Immature natural killer cell (primary cell): ENCODE data around the gene AGAP6. TPM values are rescaled to one million over a fixed set of nuclear protein-coding genes. Genes with fewer than 3 reads are reported as not detected.
"Not testable (repeated sequence)": the region's sequence is repeated elsewhere in the genome, so short reads cannot be mapped to it uniquely, and the experiment has no call there.

ENCODE experiments used
- DNase-seq, 3 donors: peaks; one replicate each; pipeline ENCODE4 v3.0.0; 2022; ENCODE audit warnings: mixed read lengths in 1 of 3
- H3K27ac Mint-ChIP-seq, 6 donors: one replicate each; pipeline ENCODE4 v1.8.0; 2020; ENCODE audit warnings: mixed read lengths in 6 of 6, mild to moderate bottlenecking in 5 of 6, inconsistent platforms in 4 of 6, moderate library complexity in 3 of 6
- H3K27me3 Mint-ChIP-seq, 3 donors: one replicate each; pipeline ENCODE4 v1.8.0; 2020 to 2021; ENCODE audit warnings: low read depth in 3 of 3, mild to moderate bottlenecking in 3 of 3, mixed read lengths in 3 of 3, moderate library complexity in 3 of 3, inconsistent platforms in 1 of 3
- H3K36me3 Mint-ChIP-seq, 3 donors: one replicate each; pipeline ENCODE4 v1.8.0; 2020; ENCODE audit warnings: mixed read lengths in 3 of 3, inconsistent platforms in 2 of 3, mild to moderate bottlenecking in 2 of 3
- H3K4me1 Mint-ChIP-seq, 2 donors: one replicate each; pipeline ENCODE4 v1.8.0; 2020; ENCODE audit warnings: inconsistent platforms in 2 of 2, mild to moderate bottlenecking in 2 of 2, mixed read lengths in 2 of 2, moderate library complexity in 1 of 2
- H3K4me3 Mint-ChIP-seq, 5 donors: one replicate each; pipeline ENCODE4 v1.8.0; 2020; ENCODE audit warnings: mild to moderate bottlenecking in 5 of 5, mixed read lengths in 5 of 5, inconsistent platforms in 3 of 5, moderate library complexity in 3 of 5
- H3K9me3 Mint-ChIP-seq, 6 donors: one replicate each; pipeline ENCODE4 v1.8.0; 2020; ENCODE audit warnings: mild to moderate bottlenecking in 6 of 6, mixed read lengths in 6 of 6, inconsistent platforms in 4 of 6, moderate library complexity in 3 of 6
- polyA plus RNA-seq, 3 donors: library from polyadenylated mRNA; unstranded; fragments of 300-500 nt; fragmentation: Illumina TruSeq; gene quantifications; one replicate each; pipeline ENCODE4 v1.2.3, GENCODE V29; 2021

AGAP6 gene
- 1 to 10 TPM in 1 of 3 donors, under 1 TPM in 2; 0.59 to 2.0 (median 0.63) TPM for polyA plus RNA-seq

DNA sequence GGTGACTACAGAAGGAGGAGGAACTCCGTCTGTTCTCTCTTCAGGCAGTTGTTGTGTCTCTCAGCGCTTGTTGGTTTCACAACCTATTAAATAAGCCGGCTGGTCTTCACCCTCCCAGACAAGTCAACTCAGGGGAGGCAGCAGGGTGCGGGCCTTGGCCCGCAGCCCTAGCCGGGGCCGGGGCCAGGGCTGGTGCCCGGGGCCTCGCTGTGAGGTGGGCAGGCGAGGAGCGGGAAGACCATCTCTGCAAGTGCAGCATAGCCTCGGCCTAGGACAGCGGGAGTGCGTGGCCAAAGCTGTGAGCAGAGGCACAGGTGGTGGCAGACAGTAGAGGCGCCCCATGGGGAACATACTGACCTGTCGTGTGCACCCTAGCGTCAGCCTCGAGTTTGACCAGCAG is at the start of gene AGAP6:
Gene AGAP6 (plus strand): TSS at position 31 of the 400 bp plus-strand sequence. CDS start 310 bp downstream, at position 341.
- H3K36me3 Mint-ChIP-seq, H3K27ac Mint-ChIP-seq, H3K27me3 Mint-ChIP-seq, DNase-seq, H3K9me3 Mint-ChIP-seq, H3K4me1 Mint-ChIP-seq, H3K4me3 Mint-ChIP-seq: not testable (repeated sequence)

DNA sequence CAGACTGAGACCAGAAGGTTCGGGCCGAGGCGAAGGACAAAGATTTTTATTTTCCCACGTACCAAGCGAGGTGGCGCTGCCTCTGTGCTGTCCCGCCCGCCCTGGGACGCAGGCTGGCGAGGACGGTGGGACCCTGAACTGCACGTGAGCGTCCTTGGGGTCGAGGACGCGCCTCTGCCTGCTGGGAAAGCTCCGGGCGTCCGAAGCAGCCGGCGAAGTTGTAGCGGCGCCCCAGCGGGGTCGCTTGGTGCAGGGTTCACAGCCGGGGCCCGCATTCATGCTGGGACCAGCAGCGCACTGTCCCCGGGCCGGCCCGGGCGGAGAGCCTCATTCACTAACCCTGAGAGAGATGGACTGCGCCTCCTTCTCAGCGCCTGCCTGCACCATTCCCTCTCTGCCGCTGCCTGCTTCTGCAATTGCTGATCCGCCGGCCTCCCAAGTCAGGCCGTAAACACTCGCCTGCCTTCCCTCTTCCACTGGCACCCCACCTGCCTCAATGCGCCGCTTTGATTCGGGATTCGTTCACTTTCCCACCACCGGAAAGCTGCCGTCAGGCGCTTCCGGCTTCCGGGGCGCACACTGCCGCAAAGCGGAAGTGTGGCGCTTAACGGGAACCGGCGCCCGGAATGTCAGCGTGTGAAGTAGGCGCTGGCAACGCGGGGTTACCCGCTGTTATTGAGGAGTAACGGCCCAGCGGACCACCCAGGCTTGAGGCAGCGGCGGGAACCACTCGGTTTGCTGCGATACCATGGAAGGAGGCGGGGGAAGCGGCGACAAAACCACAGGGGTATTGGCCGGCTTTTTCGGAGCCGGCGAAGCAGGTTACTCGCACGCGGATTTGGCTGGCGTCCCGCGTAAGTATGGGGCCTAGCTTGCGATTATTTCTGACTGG is 46.5 kb upstream of the AGAP6 start, which contains the start of the genes PARG and TIMM23B:
Gene PARG (minus strand): TSS at position 581 of the 892 bp plus-strand sequence. CDS start 302 bp downstream, at position 279.
Gene TIMM23B (plus strand): TSS at position 607 of the 892 bp plus-strand sequence. CDS start 142 bp downstream, at position 749.
- Mint-ChIP-seq H3K4me3 (peak within 1 kb of the TSS; percentile 99 to 100 (median 99)), H3K27ac (peak within 1 kb of the TSS; percentile 92 to 96 (median 94)), H3K4me1 (peaks cover 36 to 52% of the 10 kb centered on the region in 2 donors)
- not testable (repeated sequence) for H3K27me3 Mint-ChIP-seq, H3K36me3 Mint-ChIP-seq, H3K9me3 Mint-ChIP-seq
- peak; percentile 82 to 83 (median 82) for DNase-seq

DNA sequence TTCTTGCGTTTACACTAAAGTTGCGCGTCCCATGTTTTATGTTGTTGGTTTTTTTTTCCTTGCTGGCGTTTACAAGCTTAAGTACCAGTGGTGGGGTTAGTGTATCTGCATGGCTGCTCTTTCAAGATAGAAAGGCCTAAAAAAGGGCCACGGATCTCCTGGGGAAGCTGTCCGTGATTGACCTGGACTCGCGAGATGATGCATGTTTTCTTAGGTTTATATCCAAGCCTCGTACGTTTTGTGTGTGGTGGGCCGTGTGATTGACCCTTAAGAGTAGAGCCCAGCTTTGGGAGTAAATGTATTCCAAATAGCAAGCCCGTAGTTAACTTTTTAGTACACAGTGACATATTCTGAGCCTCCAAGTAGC is 45.9 kb upstream of the AGAP6 start:
- peak overlapping the region; percentile 92 to 96 (median 94) for H3K27ac Mint-ChIP-seq
- H3K27me3 Mint-ChIP-seq, H3K9me3 Mint-ChIP-seq, DNase-seq, H3K36me3 Mint-ChIP-seq: not testable (repeated sequence)
- H3K4me3 Mint-ChIP-seq, result peak overlapping the region; percentile 99 to 100 (median 99)
- peaks cover 36 to 51% of the 10 kb centered on the region in 2 donors for H3K4me1 Mint-ChIP-seq

GRCh38 chr10:49943607-49944006 is 44.6 kb upstream of the AGAP6 start:
- Mint-ChIP-seq H3K4me1 (peaks cover 36 to 51% of the 10 kb centered on the region in 2 donors), H3K27ac (peak overlapping the region in 3 of 6 donors; percentile 4 to 53 (median 29)), H3K4me3 (peak overlapping the region in 2 of 5 donors; percentile 51 to 60)
- H3K9me3 Mint-ChIP-seq, DNase-seq, H3K27me3 Mint-ChIP-seq, H3K36me3 Mint-ChIP-seq: not testable (repeated sequence)

- H3K4me1 Mint-ChIP-seq, result peaks cover 8 to 16% of the 10 kb centered on the region in 2 donors
- not testable (repeated sequence) for H3K27me3 Mint-ChIP-seq, DNase-seq, H3K4me3 Mint-ChIP-seq, H3K27ac Mint-ChIP-seq, H3K36me3 Mint-ChIP-seq, H3K9me3 Mint-ChIP-seq
Observed at GRCh38 chr10:49948142-49948541, 40.1 kb upstream of the AGAP6 start.

GRCh38 chr10:49948737-49949136 is 39.5 kb upstream of the AGAP6 start:
- not testable (repeated sequence) for H3K36me3 Mint-ChIP-seq, H3K27ac Mint-ChIP-seq, DNase-seq, H3K9me3 Mint-ChIP-seq, H3K27me3 Mint-ChIP-seq, H3K4me3 Mint-ChIP-seq
- peaks cover 4 to 10% of the 10 kb centered on the region in 2 donors for H3K4me1 Mint-ChIP-seq

DNA sequence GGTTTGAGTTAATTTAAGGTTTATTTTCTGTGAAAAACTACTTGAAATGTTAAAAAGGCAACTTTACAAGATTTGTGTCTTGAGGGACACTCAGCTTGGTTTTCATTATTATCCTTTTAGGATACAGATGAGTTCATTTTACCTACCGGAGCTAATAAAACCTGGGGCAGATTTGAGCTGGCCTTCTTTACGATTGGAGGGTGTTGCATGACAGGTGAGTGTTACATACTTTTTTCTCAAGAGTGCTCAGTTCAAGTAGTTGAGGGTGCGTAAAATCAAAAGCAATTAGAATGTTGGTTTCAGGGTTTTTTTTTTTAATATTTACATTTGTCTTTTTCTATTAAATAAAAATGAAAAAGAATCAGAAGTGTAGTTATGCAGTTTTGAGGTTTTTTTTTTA is 36.2 kb upstream of the AGAP6 start:
- not testable (repeated sequence) for H3K4me3 Mint-ChIP-seq, H3K9me3 Mint-ChIP-seq, DNase-seq, H3K27ac Mint-ChIP-seq, H3K4me1 Mint-ChIP-seq, H3K27me3 Mint-ChIP-seq
- H3K36me3 Mint-ChIP-seq, result peaks cover 0 to 14% (median 7%) of the 10 kb centered on the region in 3 donors

GRCh38 chr10:49953122-49953521 is 35.1 kb upstream of the AGAP6 start:
- not testable (repeated sequence) for DNase-seq, H3K27ac Mint-ChIP-seq, H3K4me1 Mint-ChIP-seq, H3K4me3 Mint-ChIP-seq, H3K27me3 Mint-ChIP-seq, H3K9me3 Mint-ChIP-seq
- H3K36me3 Mint-ChIP-seq, result peaks cover 0 to 18% (median 10%) of the 10 kb centered on the region in 3 donors

GRCh38 chr10:49970331-49970857 is 17.8 kb upstream of the AGAP6 start:
- H3K4me1 Mint-ChIP-seq, DNase-seq, H3K27me3 Mint-ChIP-seq, H3K4me3 Mint-ChIP-seq, H3K9me3 Mint-ChIP-seq, H3K36me3 Mint-ChIP-seq, H3K27ac Mint-ChIP-seq: not testable (repeated sequence)

GRCh38 chr10:49971466-49971865 is 16.7 kb upstream of the AGAP6 start:
- not testable (repeated sequence) for H3K4me3 Mint-ChIP-seq, H3K27ac Mint-ChIP-seq, H3K4me1 Mint-ChIP-seq, DNase-seq, H3K36me3 Mint-ChIP-seq, H3K9me3 Mint-ChIP-seq, H3K27me3 Mint-ChIP-seq

- H3K9me3 Mint-ChIP-seq, H3K27ac Mint-ChIP-seq, H3K4me1 Mint-ChIP-seq, H3K27me3 Mint-ChIP-seq, H3K4me3 Mint-ChIP-seq, DNase-seq, H3K36me3 Mint-ChIP-seq: not testable (repeated sequence)
Observed at GRCh38 chr10:49972094-49972493, 16.1 kb upstream of the AGAP6 start.

DNA sequence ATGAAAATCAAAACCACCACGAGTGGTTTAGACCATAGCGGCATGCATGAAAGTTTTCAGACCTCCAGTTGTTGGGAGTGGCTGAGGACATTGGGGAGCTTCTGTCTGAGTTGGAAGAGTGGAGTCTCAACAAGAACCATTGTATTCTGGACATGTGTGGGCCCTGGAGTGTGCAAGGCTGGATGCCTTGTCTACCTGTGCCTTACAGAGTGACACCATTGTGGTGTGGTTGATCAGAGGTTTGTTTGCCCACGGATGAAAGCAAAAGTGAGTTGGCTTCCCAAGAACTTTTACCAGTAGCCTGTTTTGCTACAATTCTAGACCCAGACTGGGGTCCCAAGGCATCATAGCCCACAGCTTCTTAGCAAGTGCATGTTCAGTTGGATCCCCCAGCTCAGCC is 10.4 kb upstream of the AGAP6 start:
- H3K27ac Mint-ChIP-seq, H3K36me3 Mint-ChIP-seq, H3K9me3 Mint-ChIP-seq, H3K4me1 Mint-ChIP-seq, DNase-seq, H3K27me3 Mint-ChIP-seq, H3K4me3 Mint-ChIP-seq: not testable (repeated sequence)

DNA sequence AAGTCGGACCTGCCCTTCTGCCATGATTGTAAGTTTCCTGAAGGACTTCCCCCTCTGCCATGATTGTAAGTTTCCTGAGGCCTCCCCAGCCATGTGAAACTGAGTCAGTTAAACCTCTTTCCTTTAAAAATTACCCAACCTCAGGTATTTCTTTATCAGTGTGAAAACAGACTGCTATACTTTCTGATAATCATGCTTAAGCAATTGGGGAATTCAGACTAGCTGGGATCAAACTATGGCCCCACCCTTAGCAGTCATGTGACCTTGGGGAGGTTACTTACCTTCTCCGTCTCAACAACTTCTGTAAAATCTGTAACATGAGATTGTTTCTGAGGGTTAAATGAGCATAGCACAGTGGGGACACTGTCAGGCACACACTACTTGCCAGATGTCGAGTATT is 999 bp upstream of the AGAP6 start:
- H3K27me3 Mint-ChIP-seq, H3K4me1 Mint-ChIP-seq, H3K9me3 Mint-ChIP-seq, H3K4me3 Mint-ChIP-seq, H3K36me3 Mint-ChIP-seq, DNase-seq, H3K27ac Mint-ChIP-seq: not testable (repeated sequence)

GRCh38 chr10:49995321-49995720 is 7.1 kb downstream of the AGAP6 start:
- DNase-seq, H3K4me1 Mint-ChIP-seq, H3K27ac Mint-ChIP-seq, H3K4me3 Mint-ChIP-seq, H3K36me3 Mint-ChIP-seq, H3K9me3 Mint-ChIP-seq, H3K27me3 Mint-ChIP-seq: not testable (repeated sequence)
